NCI-H128 (cell line): ENCODE results near the gene PKD1L1.
A peak's percentile ranks its signal among the peaks of the same experiment; 100 is the strongest.
"Not testable (repeated sequence)": the region's sequence is repeated elsewhere in the genome, so short reads cannot be mapped to it uniquely, and the experiment has no call there.

Source experiments
- DNase-seq: peaks from one replicate; lab custom pipeline; 2025; ENCODE audit not compliant: unreplicated experiment; lab: John Stamatoyannopoulos, UW

Gene PKD1L1

GRCh38 chr7:47772492-47772891, 175.8 kb downstream of the PKD1L1 start:
- no peak for DNase-seq

- no peak for DNase-seq
Observed at GRCh38 chr7:47771990-47772360, 176.3 kb downstream of the PKD1L1 start.

- no peak for DNase-seq
Observed at GRCh38 chr7:47771336-47771989, 176.8 kb downstream of the PKD1L1 start.

GRCh38 chr7:47766126-47766525, 182.1 kb downstream of the PKD1L1 start:
- no peak for DNase-seq

- DNase-seq, result no peak
Observed at GRCh38 chr7:47765373-47765979, 182.8 kb downstream of the PKD1L1 start.

GRCh38 chr7:47764746-47765145, 183.5 kb downstream of the PKD1L1 start:
- no peak for DNase-seq

- DNase-seq, result peak; percentile 30
Observed at GRCh38 chr7:47763063-47763974, 184.9 kb downstream of the PKD1L1 start.

- DNase-seq, result no peak
Observed at GRCh38 chr7:47762746-47763062, 185.6 kb downstream of the PKD1L1 start.

GRCh38 chr7:47762207-47762606, 186.1 kb downstream of the PKD1L1 start:
- no peak for DNase-seq

- no peak for DNase-seq
Observed at GRCh38 chr7:47759056-47759706, 189.1 kb downstream of the PKD1L1 start.

GRCh38 chr7:47758546-47758945, 189.7 kb downstream of the PKD1L1 start:
- no peak for DNase-seq

GRCh38 chr7:47757921-47758411, 190.3 kb downstream of the PKD1L1 start:
- DNase-seq, result no peak

GRCh38 chr7:47756636-47757035, 191.6 kb downstream of the PKD1L1 start:
- no peak for DNase-seq

- no peak for DNase-seq
Observed at GRCh38 chr7:47755248-47755647, 193.0 kb downstream of the PKD1L1 start.

- DNase-seq, result not testable (repeated sequence)
Observed at GRCh38 chr7:47751724-47752123, 196.5 kb downstream of the PKD1L1 start.

GRCh38 chr7:47751043-47751442, 197.2 kb downstream of the PKD1L1 start:
- no peak for DNase-seq

- no peak for DNase-seq
Observed at GRCh38 chr7:47748041-47748440, 200.2 kb downstream of the PKD1L1 start.

GRCh38 chr7:47747160-47747559, 201.1 kb downstream of the PKD1L1 start:
- no peak for DNase-seq

- no peak for DNase-seq
Observed at GRCh38 chr7:47746468-47746867, 201.8 kb downstream of the PKD1L1 start.

GRCh38 chr7:47744883-47745282, 203.4 kb downstream of the PKD1L1 start:
- no peak for DNase-seq

GRCh38 chr7:47743965-47744591, 204.2 kb downstream of the PKD1L1 start:
- no peak for DNase-seq
